Measurements from ENCODE around the gene MEGF8. TPM values are rescaled to one million over a fixed set of nuclear protein-coding genes. Genes with fewer than 3 reads are reported as not detected.

MEGF8 gene
- total and polyA plus RNA-seq, 3 experiments from 2014 or later: 0.41 to 10.6 (median 10.2) TPM

GRCh38 chr19:42419309-42419708 lies 93.9 kb downstream of the MEGF8 start:
- Histone ChIP-seq H3K36me3 (ENCODE audit: insufficient read depth, low read length) (no peaks in the 10 kb centered on the region), H3K4me1 (ENCODE audit: insufficient read depth, low read length) (peaks cover 31% of the 10 kb centered on the region), H3K4me3 (ENCODE audit: low read length) (no peak overlapping the region), H3K27me3 (ENCODE audit: insufficient read depth, low read length, poor library complexity, severe bottlenecking) (no peaks in the 10 kb centered on the region), H3K9me3 (ENCODE audit: low read length) (no peaks in the 10 kb centered on the region), H3K27ac (ENCODE audit: low read depth, low read length) (no peak overlapping the region)
- peak in 1 of 5 donors; percentile 36 for DNase-seq
- H3K27me3 Mint-ChIP-seq: peaks cover 0 to 1% of the 10 kb centered on the region in 2 donors
- no peak overlapping the region for H3K27ac Mint-ChIP-seq
- CTCF ChIA-PET: interaction anchor here (1.1 to 3.1 kb wide), 5 partner anchors 14 to 32 kb away, joined by 3 to 27 read pairs (median 6); no protein-coding TSS in a partner anchor
- H3K4me3 Mint-ChIP-seq: peak overlapping the region in 1 of 7 donors; percentile 40
- H3K36me3 Mint-ChIP-seq: peaks cover 0 to 23% (median 2%) of the 10 kb centered on the region in 3 donors
- POLR2A ChIA-PET: no interaction called here
- H3K4me1 Mint-ChIP-seq: peaks cover 30 to 45% (median 33%) of the 10 kb centered on the region in 3 donors
- H3K9me3 Mint-ChIP-seq: no peaks in the 10 kb centered on the region

DNA sequence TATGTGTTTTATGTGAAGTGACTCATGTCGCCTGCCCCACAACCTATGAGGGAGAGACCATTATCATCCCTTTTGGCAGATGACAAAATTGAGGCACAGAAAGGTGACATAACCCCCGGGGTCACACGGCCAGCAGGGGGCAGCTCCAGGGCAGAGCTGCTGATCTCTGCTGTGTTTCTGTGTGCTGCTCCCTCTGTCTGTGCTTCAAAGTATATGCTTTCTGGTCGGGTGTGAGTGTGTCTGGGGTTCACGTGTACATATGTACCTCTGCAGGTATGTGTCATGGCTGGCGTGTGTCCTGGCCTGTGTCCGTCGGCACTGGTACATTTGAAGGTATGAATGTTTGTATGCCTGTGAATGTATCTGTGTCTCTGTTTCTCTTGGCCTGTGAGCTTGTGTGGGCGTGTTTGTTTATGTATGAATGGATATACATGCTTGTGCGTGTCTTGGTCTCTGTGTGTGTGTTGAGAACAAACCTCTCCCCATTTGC lies 94.7 kb downstream of the MEGF8 start:
- Mint-ChIP-seq H3K36me3 (peaks cover 0 to 18% (median 2%) of the 10 kb centered on the region in 3 donors), H3K9me3 (no peaks in the 10 kb centered on the region), H3K27ac (peak overlapping the region in 5 of 8 donors; percentile 25 to 79 (median 75)), H3K4me1 (peaks cover 30 to 47% (median 33%) of the 10 kb centered on the region in 3 donors), H3K4me3 (peak overlapping the region in 1 of 7 donors; percentile 74), H3K27me3 (peaks cover 0 to 1% of the 10 kb centered on the region in 2 donors)
- Histone ChIP-seq H3K4me3 (ENCODE audit: low read length) (no peak overlapping the region), H3K27ac (ENCODE audit: low read depth, low read length) (no peak overlapping the region), H3K9me3 (ENCODE audit: low read length) (no peaks in the 10 kb centered on the region), H3K4me1 (ENCODE audit: insufficient read depth, low read length) (peaks cover 33% of the 10 kb centered on the region), H3K27me3 (ENCODE audit: insufficient read depth, low read length, poor library complexity, severe bottlenecking) (no peaks in the 10 kb centered on the region), H3K36me3 (ENCODE audit: insufficient read depth, low read length) (no peaks in the 10 kb centered on the region)
- ChIA-PET POLR2A (no interaction called here), CTCF (interaction anchor here (1.0 to 3.1 kb wide), 9 partner anchors 10 to 31 kb away, joined by 3 to 27 read pairs (median 5); no protein-coding TSS in a partner anchor)
- DNase-seq: peak; percentile 62 to 82 (median 65)

DNA sequence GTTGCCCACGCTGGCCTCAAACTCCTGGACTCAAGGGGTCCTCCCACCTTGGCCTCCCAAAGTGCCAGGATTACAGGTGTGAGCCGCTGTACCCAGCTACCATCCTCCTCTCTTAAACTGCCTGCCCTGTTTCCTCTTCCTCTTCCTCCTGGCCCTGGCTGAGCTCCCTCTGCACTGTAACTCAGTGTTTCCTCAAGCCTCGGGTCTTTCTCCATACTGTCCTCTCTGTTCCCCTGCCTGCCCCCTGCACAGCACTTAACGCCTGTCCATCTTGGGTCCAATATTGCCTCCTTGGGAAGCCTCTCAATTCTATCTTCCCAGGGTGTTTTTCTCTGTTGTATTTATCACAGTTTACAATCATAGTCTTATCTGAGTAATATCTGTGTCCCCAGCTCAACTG lies 95.7 kb downstream of the MEGF8 start:
- H3K27me3 ChIP-seq (ENCODE audit: insufficient read depth, low read length, poor library complexity, severe bottlenecking): no peaks in the 10 kb centered on the region
- H3K4me1 ChIP-seq (ENCODE audit: insufficient read depth, low read length): peaks cover 33% of the 10 kb centered on the region
- no peaks in the 10 kb centered on the region for H3K36me3 ChIP-seq (ENCODE audit: insufficient read depth, low read length)
- DNase-seq: peak in 1 of 5 donors; percentile 9
- Mint-ChIP-seq H3K4me1 (peaks cover 30 to 47% (median 33%) of the 10 kb centered on the region in 3 donors), H3K36me3 (peaks cover 0 to 13% (median 2%) of the 10 kb centered on the region in 3 donors), H3K4me3 (peak overlapping the region in 4 of 7 donors; percentile 8 to 61 (median 33)), H3K27me3 (peaks cover 0 to 1% of the 10 kb centered on the region in 2 donors), H3K9me3 (no peaks in the 10 kb centered on the region), H3K27ac (peak overlapping the region in 4 of 8 donors; percentile 22 to 57 (median 47))
- ChIA-PET CTCF (interaction anchor here (1.0 to 3.1 kb wide), 4 partner anchors 13 to 29 kb away, joined by 5 to 27 read pairs (median 8); no protein-coding TSS in a partner anchor), POLR2A (no interaction called here)
- H3K27ac ChIP-seq (ENCODE audit: low read depth, low read length): no peak overlapping the region
- H3K4me3 ChIP-seq (ENCODE audit: low read length): no peak overlapping the region
- no peaks in the 10 kb centered on the region for H3K9me3 ChIP-seq (ENCODE audit: low read length)

GRCh38 chr19:42421591-42422031 lies 96.2 kb downstream of the MEGF8 start:
- POLR2A ChIA-PET: no interaction called here
- H3K27me3 ChIP-seq (ENCODE audit: insufficient read depth, low read length, poor library complexity, severe bottlenecking): no peaks in the 10 kb centered on the region

DNA sequence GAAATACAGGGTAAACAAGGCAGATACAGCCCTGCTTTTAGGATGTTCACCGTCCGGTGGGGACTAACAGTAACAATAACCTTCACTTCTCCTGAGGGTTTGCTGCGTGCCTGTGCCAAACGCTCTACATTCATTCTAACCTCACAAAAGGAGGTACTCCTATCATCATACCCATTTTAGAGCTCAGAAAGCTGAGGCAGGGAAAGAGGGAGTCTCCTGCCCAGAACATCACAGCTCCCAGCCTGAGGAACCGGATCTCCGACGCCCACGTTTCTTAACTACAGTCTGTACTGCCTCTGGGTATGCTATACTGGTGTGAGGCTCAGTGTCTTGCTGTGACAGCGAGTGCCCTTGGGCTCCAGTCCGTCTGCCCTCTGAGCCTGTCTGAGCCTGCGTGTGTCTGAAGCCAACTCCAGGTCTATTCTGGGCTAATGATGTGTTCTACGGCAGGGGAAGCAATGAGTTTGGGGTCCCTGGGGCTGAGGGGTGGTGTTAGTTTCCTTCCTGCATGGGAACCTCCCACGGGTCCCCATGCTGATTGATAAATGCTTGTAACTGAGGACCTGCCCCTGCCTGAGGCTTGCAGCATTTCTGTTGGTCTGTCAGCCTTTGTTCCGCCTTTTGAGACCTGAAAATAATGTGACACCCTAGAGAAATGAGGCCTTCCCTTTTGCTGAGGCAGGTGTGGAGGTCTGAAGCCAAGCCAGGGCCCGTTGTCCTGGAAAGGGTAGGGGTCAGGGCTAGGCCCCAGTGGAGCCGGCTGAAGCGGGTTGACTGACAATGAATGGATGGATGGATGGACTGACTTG lies 96.9 kb downstream of the MEGF8 start:
- peaks cover 33% of the 10 kb centered on the region for H3K4me1 ChIP-seq (ENCODE audit: insufficient read depth, low read length)
- Mint-ChIP-seq H3K4me1 (peaks cover 30 to 47% (median 33%) of the 10 kb centered on the region in 3 donors), H3K36me3 (peaks cover 0 to 11% (median 2%) of the 10 kb centered on the region in 3 donors), H3K9me3 (no peaks in the 10 kb centered on the region), H3K27ac (peak overlapping the region in 7 of 8 donors; percentile 55 to 96 (median 95)), H3K4me3 (peak overlapping the region; percentile 88 to 99 (median 97)), H3K27me3 (peaks cover 0 to 1% of the 10 kb centered on the region in 2 donors)
- H3K36me3 ChIP-seq (ENCODE audit: insufficient read depth, low read length): no peaks in the 10 kb centered on the region
- no peaks in the 10 kb centered on the region for H3K9me3 ChIP-seq (ENCODE audit: low read length)
- DNase-seq: peak in 1 of 5 donors; percentile 36
- POLR2A ChIA-PET: interaction anchor here (1.4 kb wide), 1 partner anchor 26 kb away, joined by 7 read pairs; no protein-coding TSS in a partner anchor
- peak overlapping the region; percentile 82 for H3K4me3 ChIP-seq (ENCODE audit: low read length)
- no peak overlapping the region for H3K27ac ChIP-seq (ENCODE audit: low read depth, low read length)
- no peaks in the 10 kb centered on the region for H3K27me3 ChIP-seq (ENCODE audit: insufficient read depth, low read length, poor library complexity, severe bottlenecking)
- CTCF ChIA-PET: interaction anchor here (2.2 to 2.3 kb wide), 2 partner anchors 16 to 28 kb away, joined by 7 to 13 read pairs; no protein-coding TSS in a partner anchor

More at GRCh38 chr19:42421591-42422031, 96.2 kb downstream of the MEGF8 start:
- CTCF ChIA-PET: interaction anchor here (1.0 to 3.1 kb wide), 3 partner anchors 12 to 28 kb away, joined by 5 to 27 read pairs (median 7); no protein-coding TSS in a partner anchor
- DNase-seq: peak in 1 of 5 donors; percentile 42
- Histone ChIP-seq H3K27ac (ENCODE audit: low read depth, low read length) (no peak overlapping the region), H3K36me3 (ENCODE audit: insufficient read depth, low read length) (no peaks in the 10 kb centered on the region), H3K4me1 (ENCODE audit: insufficient read depth, low read length) (peaks cover 33% of the 10 kb centered on the region), H3K9me3 (ENCODE audit: low read length) (no peaks in the 10 kb centered on the region), H3K4me3 (ENCODE audit: low read length) (no peak overlapping the region)
- peak overlapping the region; percentile 88 to 99 (median 97) for H3K4me3 Mint-ChIP-seq
- no peaks in the 10 kb centered on the region for H3K9me3 Mint-ChIP-seq
- H3K4me1 Mint-ChIP-seq: peaks cover 30 to 47% (median 33%) of the 10 kb centered on the region in 3 donors
- peak overlapping the region in 4 of 8 donors; percentile 21 to 95 (median 58) for H3K27ac Mint-ChIP-seq
- H3K36me3 Mint-ChIP-seq: peaks cover 0 to 11% (median 2%) of the 10 kb centered on the region in 3 donors
- H3K27me3 Mint-ChIP-seq: peaks cover 0 to 1% of the 10 kb centered on the region in 2 donors

GRCh38 chr19:42422901-42423461 lies 97.5 kb downstream of the MEGF8 start:
- Histone ChIP-seq H3K9me3 (ENCODE audit: low read length) (no peaks in the 10 kb centered on the region), H3K36me3 (ENCODE audit: insufficient read depth, low read length) (no peaks in the 10 kb centered on the region), H3K4me1 (ENCODE audit: insufficient read depth, low read length) (peaks cover 33% of the 10 kb centered on the region), H3K27me3 (ENCODE audit: insufficient read depth, low read length, poor library complexity, severe bottlenecking) (no peaks in the 10 kb centered on the region), H3K4me3 (ENCODE audit: low read length) (peak overlapping the region; percentile 82), H3K27ac (ENCODE audit: low read depth, low read length) (peak overlapping the region; percentile 44)
- H3K36me3 Mint-ChIP-seq: peaks cover 0 to 11% (median 2%) of the 10 kb centered on the region in 3 donors
- peak; percentile 42 to 77 (median 59) for DNase-seq
- ChIA-PET POLR2A (interaction anchor here (0.5 to 1.4 kb wide), 6 partner anchors 16 to 464 kb away, joined by 3 to 7 read pairs (median 3); partner anchors contain the start of gene RABAC1), CTCF (interaction anchor here (0.7 to 2.3 kb wide), 8 partner anchors 10 to 290 kb away, joined by 3 to 13 read pairs (median 4); no protein-coding TSS in a partner anchor)
- peak overlapping the region; percentile 88 to 99 (median 97) for H3K4me3 Mint-ChIP-seq
- no peaks in the 10 kb centered on the region for H3K9me3 Mint-ChIP-seq
- peaks cover 0 to 1% of the 10 kb centered on the region in 2 donors for H3K27me3 Mint-ChIP-seq
- peaks cover 30 to 47% (median 33%) of the 10 kb centered on the region in 3 donors for H3K4me1 Mint-ChIP-seq
- H3K27ac Mint-ChIP-seq: peak overlapping the region; percentile 55 to 96 (median 95)
